GM12864 (cell line): ENCODE measurements around the gene PID1.

Experiments
- DNase-seq: peaks from one replicate; pipeline ENCODE4 v3.0.0-alpha.2; 2011; ENCODE audit warnings: low read depth
- H3K4me3 ChIP-seq: 2 replicates; pipeline ENCODE4 v1.5.1; 2011; ENCODE audit warnings: mild to moderate bottlenecking, low read depth, low read length, control low read depth
- TF ChIP-seq, protein P1 (sequence below): IDR thresholded peaks from 2 replicates; pipeline ENCODE4 v1.5.1; 2011; ENCODE audit warnings: low read depth, mild to moderate bottlenecking, moderate library complexity, low read length, control low read depth, inconsistent platforms; ENCODE audit errors: missing control alignments

Gene PID1

DNA sequence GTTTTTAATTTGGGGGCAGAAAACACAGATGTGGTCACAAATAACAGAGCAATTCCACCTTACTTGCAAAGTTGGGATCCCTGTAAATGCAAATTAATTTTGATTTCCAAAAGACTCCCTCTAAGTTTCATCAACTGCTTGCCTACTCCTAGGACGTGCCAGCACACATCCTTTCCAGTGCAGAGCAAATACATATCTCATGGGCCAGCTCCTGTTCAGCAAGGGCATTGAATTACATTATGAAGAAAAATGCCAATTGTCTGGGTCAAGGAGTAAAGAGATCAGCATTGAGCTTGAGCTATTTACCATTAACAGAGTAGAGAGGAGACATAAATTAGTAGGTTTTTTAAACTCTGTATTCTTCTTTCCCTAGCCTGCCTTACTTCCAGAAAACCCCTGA, 18.8 kb downstream of the PID1 start:
- DNase-seq: no peak
- H3K4me3 ChIP-seq: no peak overlapping the region
- TF ChIP-seq, protein P1, sequence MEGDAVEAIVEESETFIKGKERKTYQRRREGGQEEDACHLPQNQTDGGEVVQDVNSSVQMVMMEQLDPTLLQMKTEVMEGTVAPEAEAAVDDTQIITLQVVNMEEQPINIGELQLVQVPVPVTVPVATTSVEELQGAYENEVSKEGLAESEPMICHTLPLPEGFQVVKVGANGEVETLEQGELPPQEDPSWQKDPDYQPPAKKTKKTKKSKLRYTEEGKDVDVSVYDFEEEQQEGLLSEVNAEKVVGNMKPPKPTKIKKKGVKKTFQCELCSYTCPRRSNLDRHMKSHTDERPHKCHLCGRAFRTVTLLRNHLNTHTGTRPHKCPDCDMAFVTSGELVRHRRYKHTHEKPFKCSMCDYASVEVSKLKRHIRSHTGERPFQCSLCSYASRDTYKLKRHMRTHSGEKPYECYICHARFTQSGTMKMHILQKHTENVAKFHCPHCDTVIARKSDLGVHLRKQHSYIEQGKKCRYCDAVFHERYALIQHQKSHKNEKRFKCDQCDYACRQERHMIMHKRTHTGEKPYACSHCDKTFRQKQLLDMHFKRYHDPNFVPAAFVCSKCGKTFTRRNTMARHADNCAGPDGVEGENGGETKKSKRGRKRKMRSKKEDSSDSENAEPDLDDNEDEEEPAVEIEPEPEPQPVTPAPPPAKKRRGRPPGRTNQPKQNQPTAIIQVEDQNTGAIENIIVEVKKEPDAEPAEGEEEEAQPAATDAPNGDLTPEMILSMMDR: no peak

DNA sequence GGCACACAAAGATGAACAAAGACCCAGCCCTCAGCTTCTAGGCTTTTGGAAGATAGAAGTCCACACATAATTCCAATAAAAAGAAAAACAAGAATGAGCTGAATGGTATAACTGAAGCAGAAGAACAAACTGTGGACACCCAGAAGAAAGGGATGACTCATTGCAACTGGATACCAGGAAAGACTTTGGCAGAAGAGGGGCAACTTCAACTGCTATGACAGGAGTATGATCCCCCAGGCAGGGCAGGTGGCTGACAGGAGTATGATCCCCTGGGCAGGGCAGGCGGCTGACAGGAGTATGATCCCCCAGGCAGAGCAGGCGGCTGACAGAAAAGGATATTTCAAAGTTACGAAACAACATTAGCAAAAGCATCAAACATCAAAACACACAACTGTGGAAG, 21.6 kb downstream of the PID1 start:
- TF ChIP-seq, protein P1: no peak
- no peak for DNase-seq
- no peak overlapping the region for H3K4me3 ChIP-seq

DNA sequence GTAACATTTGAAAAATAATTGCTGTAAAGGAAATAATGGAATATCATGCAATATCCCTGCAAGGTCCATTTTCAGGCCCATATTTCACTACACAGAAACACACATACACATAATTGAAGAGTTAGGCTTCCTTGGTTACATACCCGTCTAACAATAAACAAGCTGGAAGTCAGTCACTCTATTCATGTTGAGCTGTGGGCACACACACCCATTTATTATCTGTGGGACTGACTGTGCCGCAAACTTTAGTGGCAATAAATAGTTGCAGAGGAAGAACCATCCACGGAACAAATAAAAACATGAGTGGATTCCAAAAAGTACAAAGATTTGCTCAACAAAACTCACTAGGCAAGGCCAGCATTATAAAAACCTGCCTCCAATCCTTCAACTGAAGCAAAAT, 24.8 kb downstream of the PID1 start:
- TF ChIP-seq, protein P1: no peak
- H3K4me3 ChIP-seq: no peak overlapping the region
- DNase-seq: no peak

DNA sequence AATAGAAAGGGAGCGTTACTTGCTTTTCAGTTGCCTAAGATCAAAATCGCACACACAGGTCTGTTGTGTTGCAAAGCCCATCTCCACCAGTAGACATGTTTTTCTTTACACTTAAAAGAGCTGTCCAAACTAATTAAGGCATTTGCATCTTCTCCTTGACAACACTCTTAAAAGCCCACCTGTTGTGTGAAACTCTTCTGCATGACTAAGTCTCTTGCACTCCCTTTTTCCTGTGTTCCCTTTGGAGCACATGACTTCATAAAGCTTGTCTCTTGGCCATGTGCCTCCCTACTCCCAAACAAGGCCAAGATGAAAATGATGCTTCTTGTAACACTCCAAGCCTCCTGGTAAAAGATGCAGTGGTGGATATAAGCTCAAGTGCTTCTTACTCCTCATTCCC, 26.1 kb downstream of the PID1 start:
- TF ChIP-seq, protein P1: no peak
- H3K4me3 ChIP-seq: no peak overlapping the region
- no peak for DNase-seq

DNA sequence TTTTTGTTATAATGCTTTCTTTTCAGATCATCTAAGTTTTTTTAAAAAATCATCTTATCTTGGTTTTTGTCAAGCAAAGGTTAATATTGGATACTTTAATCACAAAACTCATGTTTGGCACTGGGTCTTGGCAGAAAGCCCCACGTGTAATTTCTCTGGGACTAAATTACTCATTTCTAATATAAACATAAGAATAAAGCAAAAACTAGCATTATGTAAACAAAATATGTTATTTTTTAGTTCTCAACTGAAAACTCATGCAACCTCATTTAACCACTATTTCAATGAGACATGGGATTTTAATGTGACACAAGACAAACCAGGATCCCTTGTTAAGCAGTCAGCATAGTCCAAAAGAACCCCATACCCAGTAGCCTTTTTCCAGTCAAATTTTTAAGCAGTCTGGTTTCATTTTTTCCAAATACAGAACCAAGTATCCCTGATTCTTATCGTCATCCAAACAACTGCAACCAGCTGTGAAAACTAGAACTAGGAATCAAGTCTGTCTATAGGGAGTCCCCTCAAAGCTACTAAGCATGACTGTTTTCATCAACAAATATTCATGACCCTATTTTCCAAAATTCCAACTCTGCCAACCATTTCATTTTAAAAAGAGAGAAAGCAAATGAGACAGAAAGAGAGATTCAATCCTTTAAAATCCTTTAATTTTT, 27.1 kb downstream of the PID1 start:
- TF ChIP-seq, protein P1: no peak
- no peak for DNase-seq
- no peak overlapping the region for H3K4me3 ChIP-seq

DNA sequence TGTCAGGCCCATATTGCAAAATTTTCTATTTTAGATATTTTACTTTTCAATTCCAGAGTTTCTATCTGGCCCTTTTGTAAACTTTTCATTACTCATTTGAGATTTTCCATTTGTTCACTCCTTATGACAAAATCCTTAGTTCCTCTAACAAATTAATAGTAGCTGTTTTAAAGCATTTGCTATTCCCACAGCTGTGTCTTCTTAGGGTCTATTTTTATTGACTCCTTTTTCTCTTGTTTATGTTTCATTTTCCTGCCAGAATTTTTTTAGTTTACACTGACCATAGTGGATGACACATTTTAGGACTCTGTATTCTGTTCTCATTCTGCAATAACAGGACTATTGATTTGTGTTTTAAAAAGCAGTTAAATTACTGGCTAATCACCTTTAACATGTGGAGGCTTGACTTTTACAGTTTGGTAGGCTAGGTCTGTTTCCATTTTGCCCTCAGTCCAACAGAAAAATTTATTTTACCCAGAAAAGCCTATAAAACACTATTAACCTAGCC, 30.0 kb downstream of the PID1 start:
- H3K4me3 ChIP-seq: no peak overlapping the region
- TF ChIP-seq, protein P1: no peak
- DNase-seq: no peak

DNA sequence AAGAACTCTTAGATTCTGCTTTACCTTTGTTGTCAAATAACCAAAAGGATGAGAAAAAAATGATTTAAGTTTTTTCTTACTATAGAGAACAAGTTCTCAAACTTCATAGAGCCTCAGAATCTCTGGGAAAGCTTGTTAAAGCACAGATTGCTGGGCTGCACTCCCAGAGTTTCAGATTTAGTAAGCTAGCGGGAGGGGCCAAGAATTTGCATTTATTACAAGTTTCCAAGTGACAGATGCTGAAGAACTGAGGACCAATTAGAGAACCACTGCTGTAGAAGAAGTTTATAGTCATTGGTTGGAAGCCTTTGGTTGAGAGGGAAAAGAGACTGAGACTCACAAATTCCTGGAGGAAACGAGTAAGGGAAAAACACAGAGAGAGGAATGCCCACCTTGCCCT, 32.1 kb downstream of the PID1 start:
- TF ChIP-seq, protein P1: no peak
- DNase-seq: no peak
- no peak overlapping the region for H3K4me3 ChIP-seq
